ENCODE data around the gene NEUROD2.

NEUROD2 gene

GRCh38 chr17:39615434-39615833 is 7.7 kb upstream of the NEUROD2 start:
- TF ChIP-seq MYC (IDR thresholded peaks at IDR 0.05; ENCODE audit: low read depth, low read length) (no peak), CTCF (IDR thresholded peaks at IDR 0.05; ENCODE audit: low read depth, low read length) (no peak), POLR2A (IDR thresholded peaks at IDR 0.05; ENCODE audit: extremely low read depth, insufficient read length) (no peak), MAX (IDR thresholded peaks at IDR 0.05; ENCODE audit: low read depth, low read length) (no peak)

DNA sequence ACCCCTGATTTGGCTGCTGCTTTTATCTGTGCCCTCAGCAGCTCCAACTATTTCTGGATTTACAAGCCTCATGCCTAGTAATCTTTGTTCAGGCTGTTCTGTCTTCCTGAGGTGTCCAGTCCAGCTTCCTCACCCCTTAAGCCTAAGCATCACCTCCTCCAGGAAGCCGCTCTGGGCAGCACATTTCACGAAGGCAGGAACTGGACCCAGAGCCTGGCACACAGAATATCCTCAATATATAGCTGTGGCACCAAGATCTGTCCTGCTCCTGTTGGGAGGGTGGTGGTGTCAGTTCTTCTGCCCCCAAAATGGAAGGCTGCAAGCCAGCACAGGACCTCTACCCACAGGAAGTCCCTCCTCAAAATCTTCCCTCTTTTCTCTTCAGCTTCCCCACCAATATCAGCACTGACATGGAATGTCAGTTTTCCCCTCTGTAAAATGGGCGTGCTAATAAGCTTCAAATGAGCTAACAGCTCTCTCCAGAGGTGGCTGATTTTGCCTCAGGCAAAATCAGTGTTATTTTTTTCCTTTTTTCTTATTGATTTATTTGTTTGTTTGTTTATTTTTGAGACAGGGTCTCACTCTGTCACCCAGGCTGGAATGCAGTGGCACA is 6.9 kb upstream of the NEUROD2 start:
- TF ChIP-seq MYC (IDR thresholded peaks at IDR 0.05; ENCODE audit: low read depth, low read length) (no peak), CTCF (IDR thresholded peaks at IDR 0.05; ENCODE audit: low read depth, low read length) (no peak), MAX (IDR thresholded peaks at IDR 0.05; ENCODE audit: low read depth, low read length) (no peak), POLR2A (IDR thresholded peaks at IDR 0.05; ENCODE audit: extremely low read depth, insufficient read length) (no peak)
- DNase-seq (ENCODE audit: low read depth): no peak
- H3K4me3 ChIP-seq (ENCODE audit: low read depth, low read length): no peak overlapping the region

More at GRCh38 chr17:39615434-39615833, 7.7 kb upstream of the NEUROD2 start:
- no peak overlapping the region for H3K4me3 ChIP-seq (ENCODE audit: low read depth, low read length)
- DNase-seq (ENCODE audit: low read depth): no peak

DNA sequence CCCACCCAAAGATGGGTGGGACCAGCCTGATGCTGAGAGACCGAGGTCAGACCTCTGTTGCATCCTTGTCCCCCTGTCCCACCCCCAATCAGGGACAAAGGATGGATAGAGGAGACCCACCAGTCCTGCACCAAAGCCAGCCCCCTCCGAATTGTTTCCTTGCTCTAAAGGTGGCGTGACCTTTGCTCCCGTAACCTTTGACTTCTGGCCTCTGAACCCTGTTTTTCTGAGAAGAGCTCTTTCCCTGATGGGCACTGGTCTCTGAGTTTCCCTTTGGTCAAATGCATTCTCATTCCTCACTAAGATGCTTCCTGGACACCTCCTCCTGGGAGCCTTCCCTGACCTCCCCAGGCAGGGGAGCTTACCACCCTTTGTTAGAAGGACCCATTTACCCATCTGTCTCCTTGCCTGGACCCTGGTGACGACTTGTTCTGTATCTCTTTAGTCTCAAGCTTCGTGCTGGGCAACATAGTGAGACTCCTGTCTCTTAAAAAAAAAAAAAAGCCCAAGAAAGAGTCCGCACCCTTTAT is 5.3 kb upstream of the NEUROD2 start:
- no peak overlapping the region for H3K4me3 ChIP-seq (ENCODE audit: low read depth, low read length)
- no peak for TF ChIP-seq MAX (IDR thresholded peaks at IDR 0.05; ENCODE audit: low read depth, low read length)
- DNase-seq (ENCODE audit: low read depth): no peak

- no peak for TF ChIP-seq MAX (IDR thresholded peaks at IDR 0.05; ENCODE audit: low read depth, low read length)
- TF ChIP-seq CTCF (IDR thresholded peaks at IDR 0.05; ENCODE audit: low read depth, low read length): no peak
- no peak for TF ChIP-seq MYC (IDR thresholded peaks at IDR 0.05; ENCODE audit: low read depth, low read length)
- TF ChIP-seq POLR2A (IDR thresholded peaks at IDR 0.05; ENCODE audit: extremely low read depth, insufficient read length): no peak
- no peak overlapping the region for H3K4me3 ChIP-seq (ENCODE audit: low read depth, low read length)
- DNase-seq (ENCODE audit: low read depth): no peak
Measured at GRCh38 chr17:39612291-39612894, 4.7 kb upstream of the NEUROD2 start.

- DNase-seq (ENCODE audit: low read depth): no peak
- TF ChIP-seq MAX (IDR thresholded peaks at IDR 0.05; ENCODE audit: low read depth, low read length) (no peak), CTCF (IDR thresholded peaks at IDR 0.05; ENCODE audit: low read depth, low read length) (no peak), MYC (IDR thresholded peaks at IDR 0.05; ENCODE audit: low read depth, low read length) (no peak), POLR2A (IDR thresholded peaks at IDR 0.05; ENCODE audit: extremely low read depth, insufficient read length) (no peak)
- H3K4me3 ChIP-seq (ENCODE audit: low read depth, low read length): no peak overlapping the region
Measured at GRCh38 chr17:39611401-39612112, 3.8 kb upstream of the NEUROD2 start.

Data from NB4 (cell line).